GM12864 (cell line): ENCODE measurements around the gene VARS1.

Experiments
- DNase-seq: peaks from one replicate; pipeline ENCODE4 v3.0.0-alpha.2; 2011; ENCODE audit warnings: low read depth
- H3K4me3 ChIP-seq: 2 replicates; pipeline ENCODE4 v1.5.1; 2011; ENCODE audit warnings: mild to moderate bottlenecking, low read depth, low read length, control low read depth
- TF ChIP-seq, protein P1 (sequence below): IDR thresholded peaks from 2 replicates; pipeline ENCODE4 v1.5.1; 2011; ENCODE audit warnings: low read depth, mild to moderate bottlenecking, moderate library complexity, low read length, control low read depth, inconsistent platforms; ENCODE audit errors: missing control alignments

VARS1 gene

DNA sequence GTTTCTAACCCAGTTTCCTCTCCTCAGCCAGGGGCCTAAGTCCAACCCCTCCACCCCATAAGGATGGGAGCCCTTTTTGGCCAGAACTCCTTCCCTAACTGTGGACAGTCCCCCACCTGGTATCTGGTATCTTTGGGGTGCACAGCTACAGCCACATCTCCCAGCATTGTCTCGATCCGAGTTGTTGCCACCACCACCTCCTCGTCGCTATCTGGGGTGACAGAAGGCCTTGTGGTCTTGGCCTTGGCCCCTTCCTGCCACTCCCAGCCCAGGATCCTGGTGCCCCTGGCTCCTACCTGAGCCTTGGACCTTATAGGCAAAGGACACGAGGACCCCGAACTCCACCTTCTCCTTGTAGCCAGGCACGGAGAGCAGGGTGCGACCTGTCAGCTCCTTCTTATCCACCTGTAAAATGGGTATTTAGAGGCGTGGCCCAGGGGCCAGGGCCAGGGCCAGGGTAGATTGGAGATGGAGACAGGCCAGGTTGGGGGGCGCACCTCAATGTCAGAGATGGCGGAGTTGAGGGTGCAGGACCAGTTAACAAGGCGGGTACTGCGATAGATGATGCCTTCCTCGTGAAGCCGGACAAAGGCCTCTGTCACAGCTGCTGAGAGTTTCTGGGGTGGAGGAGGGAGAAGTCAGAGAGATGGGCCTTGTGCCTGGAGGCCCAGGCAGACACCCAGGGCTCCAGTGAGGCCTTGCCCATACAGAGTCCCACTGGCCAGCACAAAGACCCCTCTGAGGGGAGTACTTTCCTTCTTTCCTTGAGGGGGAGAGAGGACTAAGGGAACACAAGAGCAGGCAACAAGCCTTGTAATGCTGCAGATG, 11.2 kb downstream of the VARS1 start:
- DNase-seq, result no peak
- TF ChIP-seq, protein P1, sequence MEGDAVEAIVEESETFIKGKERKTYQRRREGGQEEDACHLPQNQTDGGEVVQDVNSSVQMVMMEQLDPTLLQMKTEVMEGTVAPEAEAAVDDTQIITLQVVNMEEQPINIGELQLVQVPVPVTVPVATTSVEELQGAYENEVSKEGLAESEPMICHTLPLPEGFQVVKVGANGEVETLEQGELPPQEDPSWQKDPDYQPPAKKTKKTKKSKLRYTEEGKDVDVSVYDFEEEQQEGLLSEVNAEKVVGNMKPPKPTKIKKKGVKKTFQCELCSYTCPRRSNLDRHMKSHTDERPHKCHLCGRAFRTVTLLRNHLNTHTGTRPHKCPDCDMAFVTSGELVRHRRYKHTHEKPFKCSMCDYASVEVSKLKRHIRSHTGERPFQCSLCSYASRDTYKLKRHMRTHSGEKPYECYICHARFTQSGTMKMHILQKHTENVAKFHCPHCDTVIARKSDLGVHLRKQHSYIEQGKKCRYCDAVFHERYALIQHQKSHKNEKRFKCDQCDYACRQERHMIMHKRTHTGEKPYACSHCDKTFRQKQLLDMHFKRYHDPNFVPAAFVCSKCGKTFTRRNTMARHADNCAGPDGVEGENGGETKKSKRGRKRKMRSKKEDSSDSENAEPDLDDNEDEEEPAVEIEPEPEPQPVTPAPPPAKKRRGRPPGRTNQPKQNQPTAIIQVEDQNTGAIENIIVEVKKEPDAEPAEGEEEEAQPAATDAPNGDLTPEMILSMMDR, result no peak
- H3K4me3 ChIP-seq, result no peak overlapping the region

DNA sequence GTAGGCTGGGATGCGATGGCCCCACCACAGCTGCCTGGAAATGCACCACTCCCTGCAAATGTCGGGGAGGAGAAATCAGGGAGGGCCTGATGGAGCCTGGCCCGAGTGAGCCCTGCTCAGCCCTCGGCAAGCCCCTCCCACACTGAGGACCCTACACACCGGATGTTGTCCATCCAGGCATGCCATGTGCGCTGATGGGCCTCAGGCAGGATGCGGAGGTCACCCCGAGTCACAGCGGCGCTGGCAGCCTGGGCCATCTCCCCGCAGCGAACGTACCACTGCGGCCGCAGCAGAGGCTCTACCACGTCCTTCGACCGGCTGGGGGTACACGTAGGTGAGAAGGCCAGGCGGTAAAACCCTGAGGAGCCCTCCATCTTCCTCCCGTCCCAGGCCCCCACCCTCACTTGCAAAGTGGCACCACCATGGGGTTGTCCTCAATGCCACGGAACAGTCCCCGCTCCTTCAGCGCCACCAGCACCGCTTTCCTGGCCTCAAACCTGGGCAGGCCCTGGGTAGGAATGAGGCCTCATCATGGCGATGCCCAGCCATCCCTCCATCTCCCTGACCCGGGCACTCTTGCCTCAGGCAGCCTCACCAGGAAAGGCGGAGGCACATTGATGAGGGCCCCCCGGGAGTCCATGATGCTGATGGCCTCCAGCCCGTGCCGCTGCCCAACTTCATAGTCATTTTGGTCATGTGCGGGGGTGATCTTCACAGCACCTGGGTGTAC, 13.3 kb downstream of the VARS1 start:
- TF ChIP-seq, protein P1, result no peak
- no peak for DNase-seq

DNA sequence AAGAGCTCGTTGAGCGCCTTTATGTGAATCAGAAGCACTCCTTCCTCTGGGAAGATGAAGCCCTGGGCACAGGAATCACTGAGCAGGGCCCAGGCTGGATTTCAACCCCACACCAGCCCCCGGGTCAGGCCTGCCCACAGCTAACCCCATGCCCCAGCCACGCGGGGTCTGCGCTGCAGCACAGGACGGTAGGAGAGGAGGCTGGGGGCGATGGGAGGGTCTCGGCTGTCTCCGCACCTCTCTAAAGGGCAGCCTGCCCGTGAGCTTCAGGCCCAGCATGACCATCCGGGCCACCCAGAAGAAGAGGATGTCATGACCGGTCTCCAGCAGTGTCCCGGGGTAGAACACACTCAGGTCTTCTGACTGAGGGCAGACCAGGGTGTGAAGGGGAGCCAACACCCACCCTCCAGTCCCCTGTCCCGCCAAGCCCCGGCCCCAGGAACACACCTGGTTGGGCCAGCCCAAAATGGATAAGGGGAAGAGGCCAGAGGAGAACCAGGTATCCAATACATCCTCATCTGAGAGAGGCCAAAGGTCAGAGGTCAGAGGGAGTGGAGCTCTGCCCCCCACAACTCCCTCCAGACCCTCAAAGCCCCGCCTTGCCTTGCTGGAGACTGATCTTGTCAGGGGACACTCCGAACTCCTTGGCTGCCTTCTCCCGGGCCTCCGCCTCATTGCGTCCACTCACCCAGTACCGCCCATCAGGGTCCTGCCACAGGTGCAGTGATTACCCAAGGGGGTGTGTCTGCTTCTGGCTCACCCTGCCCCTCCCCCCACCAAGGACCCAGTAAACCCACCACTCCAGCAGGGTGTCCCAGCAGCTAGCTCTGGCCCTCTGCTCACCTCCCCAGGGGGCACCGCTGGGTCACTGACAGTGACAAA, 14.1 kb downstream of the VARS1 start:
- no peak overlapping the region for H3K4me3 ChIP-seq
- no peak for DNase-seq
- TF ChIP-seq, protein P1, result no peak

More for the DNA sequence above, 13.3 kb downstream of the VARS1 start:
- no peak overlapping the region for H3K4me3 ChIP-seq

DNA sequence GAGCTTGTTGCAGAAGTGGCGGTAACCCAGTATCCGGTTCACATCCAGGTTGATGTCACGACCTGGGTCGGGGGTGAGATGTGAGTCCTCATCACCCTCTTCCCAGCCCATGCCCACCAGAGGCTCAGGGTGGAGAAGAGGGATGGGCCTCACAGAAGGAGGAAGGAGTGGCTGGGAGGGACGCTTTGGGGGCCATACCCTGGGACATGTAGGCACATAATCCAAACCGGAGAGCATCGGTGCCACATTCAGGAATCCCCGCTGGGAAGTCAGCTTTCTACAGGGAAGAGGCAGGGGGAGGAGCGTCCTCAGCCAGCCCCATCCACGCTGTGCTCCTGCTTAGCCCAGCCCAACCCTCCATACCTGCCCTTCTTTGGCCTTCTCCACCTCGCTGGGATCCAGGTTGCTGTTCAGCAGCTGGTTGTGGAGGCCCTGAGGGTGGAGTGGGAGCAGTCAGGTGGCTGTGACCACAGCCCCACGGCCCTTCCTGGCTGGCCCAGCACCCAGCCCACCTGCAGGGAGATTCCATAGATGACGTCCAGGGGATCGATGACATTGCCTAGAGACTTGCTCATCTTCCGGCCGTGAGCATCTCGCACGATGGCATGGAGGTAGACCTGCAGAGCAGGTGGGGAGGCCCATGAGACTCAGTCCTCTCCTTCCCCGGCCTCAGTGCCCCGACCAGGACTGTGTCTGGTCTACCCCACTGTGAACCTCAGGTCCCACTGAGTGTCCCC, 14.9 kb downstream of the VARS1 start:
- TF ChIP-seq, protein P1, result no peak
- no peak overlapping the region for H3K4me3 ChIP-seq
- DNase-seq, result no peak

DNA sequence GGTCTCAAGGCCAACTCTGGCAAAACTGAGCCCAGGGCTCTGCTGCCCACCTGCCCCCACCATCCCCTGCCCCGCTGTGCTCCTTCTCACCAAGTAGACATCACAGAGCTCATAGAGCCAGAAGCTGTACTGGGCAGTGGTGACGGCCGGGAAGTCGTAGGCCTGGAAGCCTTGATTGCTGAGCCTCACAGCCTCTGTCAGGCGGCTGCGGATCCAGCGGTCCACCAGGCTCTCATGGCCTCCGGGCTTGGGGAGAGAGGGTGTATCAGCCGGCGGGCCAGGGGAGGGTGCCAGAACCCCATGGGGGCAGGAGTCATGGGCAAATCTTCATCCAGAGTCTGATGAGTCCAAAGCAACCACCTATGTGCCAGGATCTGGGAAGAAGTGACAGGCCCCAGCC, 15.6 kb downstream of the VARS1 start:
- no peak overlapping the region for H3K4me3 ChIP-seq
- no peak for DNase-seq
- TF ChIP-seq, protein P1, result no peak

DNA sequence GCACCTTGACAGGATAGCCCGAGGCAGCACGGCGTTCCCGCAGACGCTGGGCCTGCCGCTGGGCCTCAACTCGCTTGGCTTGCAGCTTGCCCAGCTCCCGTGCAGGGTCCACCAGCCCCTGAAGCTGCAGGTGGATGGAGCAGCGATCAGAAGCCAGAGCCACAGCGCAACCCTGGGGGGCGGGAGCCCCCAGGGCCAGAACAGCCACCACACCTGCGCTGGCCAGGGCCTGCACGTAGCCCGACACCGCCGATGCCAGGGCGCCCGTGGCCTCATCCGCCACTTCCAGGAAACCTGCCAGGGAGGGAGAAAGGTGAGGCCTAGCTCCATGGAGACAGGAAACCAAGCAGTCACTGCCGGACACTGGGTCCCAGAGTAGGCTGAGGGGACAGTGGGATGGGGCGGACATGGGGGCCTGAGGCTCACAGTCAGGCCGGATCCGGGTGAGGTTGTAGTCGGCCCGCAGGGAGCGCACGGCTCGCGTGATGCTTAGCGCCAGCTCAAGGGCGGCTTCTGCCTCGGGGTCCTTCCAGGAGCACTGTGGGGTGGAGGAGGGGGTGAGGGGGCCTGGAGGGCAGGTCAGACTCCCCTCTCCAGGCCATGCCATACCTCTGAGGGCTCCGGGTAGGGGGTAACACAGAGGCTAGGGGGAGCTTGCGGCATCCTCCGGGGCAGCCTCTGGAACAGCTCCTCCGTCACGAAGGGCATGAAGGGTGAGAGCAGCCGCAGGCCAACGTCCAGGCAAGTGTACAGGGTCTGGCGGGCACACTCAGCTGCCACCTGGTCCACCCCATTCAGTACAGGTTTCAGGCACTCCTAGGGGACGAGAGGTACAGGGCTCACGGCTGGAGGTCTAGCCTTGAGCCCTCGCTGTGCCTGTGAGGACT, 16.3 kb downstream of the VARS1 start:
- TF ChIP-seq, protein P1, result no peak
- no peak for DNase-seq
- no peak overlapping the region for H3K4me3 ChIP-seq
